Panc1 (cell line): ENCODE data around the gene FOXD4. TPM values are rescaled to one million over a fixed set of nuclear protein-coding genes. Genes with fewer than 3 reads are reported as not detected.
A peak's percentile ranks its signal among the peaks of the same experiment; 100 is the strongest.
"Not testable (repeated sequence)": the region's sequence is repeated elsewhere in the genome, so short reads cannot be mapped to it uniquely, and the experiment has no call there.

Source experiments
- ATAC-seq: fragments of 200-7000 bp; cut with Tn5 transposase; 2 replicates; pipeline ENCODE4 v1.9.1; 2020; ENCODE audit warnings: mild to moderate bottlenecking, moderate library complexity
- BruUV-seq: library from RNA; stranded (reverse); fragments of 400-500 nt; replicated peaks from 2 replicates; lab custom pipeline; 2021; lab: Mats Ljungman, UMichigan
- CTCF ChIA-PET: fragments of 300-600 bp; sonication (Branson Sonifier 250); formaldehyde crosslinking; loops from one replicate; lab custom pipeline; 2022; ENCODE audit warnings: antibody characterized with exemption; lab: Charles Lee
- POLR2A ChIA-PET: fragments of 300-600 bp; sonication (Branson Sonifier 250); formaldehyde crosslinking; loops from one replicate; lab custom pipeline; 2022; ENCODE audit warnings: antibody characterized with exemption; lab: Charles Lee
- DNase-seq: peaks from one replicate; pipeline ENCODE4 v3.0.0-alpha.2; 2010; ENCODE audit warnings: low read depth, low spot score
- H3K27ac ChIP-seq: 2 replicates; pipeline ENCODE4 v1.5.1; 2011; ENCODE audit warnings: mild to moderate bottlenecking, low read length, inconsistent platforms
- H3K27me3 ChIP-seq: fragments of 200-500 bp; sonication (Bioruptor generic); 2 replicates; pipeline ENCODE4 v1.6.0; 2014; ENCODE audit warnings: low read length, inconsistent platforms; ENCODE audit not compliant: control insufficient read depth, insufficient read depth
- H3K36me3 ChIP-seq: fragments of 200-500 bp; sonication (Bioruptor generic); 2 replicates; pipeline ENCODE4 v1.5.1; 2014; ENCODE audit warnings: inconsistent platforms, mild to moderate bottlenecking, low read length, moderate library complexity; ENCODE audit not compliant: control insufficient read depth, insufficient read depth
- H3K4me1 ChIP-seq: 2 replicates; pipeline ENCODE4 v1.5.1; 2011; ENCODE audit warnings: inconsistent platforms, mild to moderate bottlenecking, low read length, moderate library complexity; ENCODE audit not compliant: control insufficient read depth, insufficient read depth
- H3K4me3 ChIP-seq, 2 experiments: 2 replicates each; pipeline ENCODE4 v1.5.1; 2011 to 2012; ENCODE audit warnings: low read depth in 2 of 2, low read length in 2 of 2, mild to moderate bottlenecking in 2 of 2, inconsistent platforms in 1 of 2, moderate library complexity in 1 of 2
- H3K9me3 ChIP-seq: fragments of 200-500 bp; sonication (Bioruptor generic); 2 replicates; pipeline ENCODE4 v1.5.1; 2014; ENCODE audit warnings: low read depth, mild to moderate bottlenecking, inconsistent platforms, low read length, moderate library complexity; ENCODE audit not compliant: control insufficient read depth, insufficient read depth
- in situ Hi-C: cut with HindIII; loops from 2 replicates; pipeline ENCODE4 v1.10.0; 2016; ENCODE audit warnings: low sequenced_read_pairs, low pct_unique_long_range_greater_than_20kb
- intact Hi-C: fragments of 100-400 bp; cut with micrococcal nuclease; formaldehyde crosslinking; loops from one replicate; pipeline ENCODE4 v1.10.0; 2022; ENCODE audit not compliant: unreplicated experiment
- total RNA-seq: library from RNA; stranded (reverse); gene quantifications from one replicate; pipeline ENCODE4 v1.2.1, GENCODE V29; 2021; ENCODE audit not compliant: unreplicated experiment

FOXD4 gene
- total RNA-seq, 1 experiment from 2014 or later, result 0.23 TPM

GRCh38 chr9:88396-89037 lies 29.7 kb downstream of the FOXD4 start:
- POLR2A ChIA-PET, BruUV-seq, H3K27ac ChIP-seq, H3K4me3 ChIP-seq, in situ Hi-C loops, DNase-seq, H3K4me1 ChIP-seq, CTCF ChIA-PET, H3K36me3 ChIP-seq, H3K9me3 ChIP-seq, intact Hi-C loops, H3K27me3 ChIP-seq: not testable (repeated sequence)
- ATAC-seq, result peak; percentile 93

GRCh38 chr9:87860-88259 lies 30.4 kb downstream of the FOXD4 start:
- in situ Hi-C loops, BruUV-seq, H3K36me3 ChIP-seq, POLR2A ChIA-PET, H3K27ac ChIP-seq, CTCF ChIA-PET, DNase-seq, H3K9me3 ChIP-seq, intact Hi-C loops, H3K4me1 ChIP-seq, H3K27me3 ChIP-seq, ATAC-seq, H3K4me3 ChIP-seq: not testable (repeated sequence)

GRCh38 chr9:87105-87504 lies 31.1 kb downstream of the FOXD4 start:
- H3K4me3 ChIP-seq, BruUV-seq, H3K9me3 ChIP-seq, H3K27me3 ChIP-seq, ATAC-seq, intact Hi-C loops, CTCF ChIA-PET, H3K27ac ChIP-seq, POLR2A ChIA-PET, in situ Hi-C loops, DNase-seq, H3K36me3 ChIP-seq, H3K4me1 ChIP-seq: not testable (repeated sequence)

- H3K27ac ChIP-seq, ATAC-seq, H3K9me3 ChIP-seq, intact Hi-C loops, in situ Hi-C loops, POLR2A ChIA-PET, DNase-seq, H3K27me3 ChIP-seq, H3K4me1 ChIP-seq, CTCF ChIA-PET, H3K4me3 ChIP-seq, BruUV-seq, H3K36me3 ChIP-seq: not testable (repeated sequence)
These were observed 31.5 kb downstream of the FOXD4 start for GRCh38 chr9:86697-87096.

- DNase-seq, intact Hi-C loops, H3K36me3 ChIP-seq, H3K4me3 ChIP-seq, BruUV-seq, H3K4me1 ChIP-seq, ATAC-seq, POLR2A ChIA-PET, CTCF ChIA-PET, H3K27ac ChIP-seq, in situ Hi-C loops, H3K9me3 ChIP-seq, H3K27me3 ChIP-seq: not testable (repeated sequence)
These were observed 35.1 kb downstream of the FOXD4 start for GRCh38 chr9:82932-83689.

- H3K27ac ChIP-seq, in situ Hi-C loops, H3K27me3 ChIP-seq, H3K9me3 ChIP-seq, CTCF ChIA-PET, ATAC-seq, POLR2A ChIA-PET, H3K4me3 ChIP-seq, H3K4me1 ChIP-seq, H3K36me3 ChIP-seq, DNase-seq, BruUV-seq, intact Hi-C loops: not testable (repeated sequence)
These were observed 39.9 kb downstream of the FOXD4 start for GRCh38 chr9:78333-78732.

- H3K4me1 ChIP-seq, H3K4me3 ChIP-seq, H3K27me3 ChIP-seq, BruUV-seq, CTCF ChIA-PET, H3K9me3 ChIP-seq, DNase-seq, H3K36me3 ChIP-seq, H3K27ac ChIP-seq, ATAC-seq, in situ Hi-C loops, intact Hi-C loops, POLR2A ChIA-PET: not testable (repeated sequence)
These were observed 41.8 kb downstream of the FOXD4 start for GRCh38 chr9:76389-76788.
